Activated CD4-positive, alpha-beta T cell treated with anti-CD3 and anti-CD28 coated beads for 1 hour (primary cell): ENCODE results near the gene VPS13D.

ENCODE experiments used
- DNase-seq: peaks from one replicate; pipeline ENCODE4 v3.0.0-alpha.2; 2020

VPS13D gene

DNA sequence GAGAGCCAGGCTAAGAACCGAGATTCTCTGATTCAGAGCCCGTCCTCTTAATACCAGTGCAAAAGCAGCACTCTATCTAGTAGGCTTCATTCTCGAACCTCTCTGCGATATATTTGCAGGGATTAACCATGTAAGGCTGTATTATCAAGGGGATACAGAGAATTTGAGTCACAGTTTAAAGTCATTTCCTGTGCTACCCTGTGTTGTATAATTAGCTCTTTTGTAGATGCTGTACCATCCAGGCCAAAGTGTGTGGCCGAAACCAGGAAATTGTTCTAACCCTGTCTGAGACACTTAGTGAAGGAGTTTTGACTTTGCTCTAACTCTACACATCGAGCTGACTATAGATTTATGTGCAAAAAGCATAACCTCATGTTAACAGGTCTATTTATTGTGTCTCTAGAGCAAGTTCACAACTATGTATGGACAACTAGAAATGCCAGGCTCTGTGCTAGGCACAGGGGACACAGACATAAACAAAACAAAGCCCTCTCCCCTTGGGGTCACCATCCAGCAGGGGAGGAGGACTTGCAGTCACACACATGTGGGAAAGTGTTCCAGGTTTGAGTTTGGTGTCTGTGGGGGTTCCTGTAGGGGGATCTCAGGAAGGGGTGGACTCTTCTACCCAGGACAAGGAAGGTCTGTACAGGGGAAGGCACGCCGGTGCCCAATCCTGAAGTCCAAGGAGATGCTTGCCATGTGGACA, 206.0 kb downstream of the VPS13D start:
- DNase-seq, result no peak

DNA sequence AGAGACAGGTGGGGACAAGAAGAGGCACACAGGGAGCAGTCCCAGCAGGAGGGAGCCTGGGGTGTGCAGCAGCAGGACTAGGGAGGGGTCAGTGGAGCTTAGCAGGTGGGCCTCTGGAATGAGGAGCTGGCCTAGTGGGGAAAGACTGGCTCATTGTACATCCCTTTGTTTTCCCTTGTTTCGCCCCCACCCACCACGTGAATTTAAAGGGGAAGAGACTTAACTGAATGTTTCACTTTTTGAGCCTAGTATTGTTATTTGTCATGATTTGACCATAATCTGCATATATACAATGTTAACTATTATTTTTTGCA, 206.5 kb downstream of the VPS13D start:
- no peak for DNase-seq

DNA sequence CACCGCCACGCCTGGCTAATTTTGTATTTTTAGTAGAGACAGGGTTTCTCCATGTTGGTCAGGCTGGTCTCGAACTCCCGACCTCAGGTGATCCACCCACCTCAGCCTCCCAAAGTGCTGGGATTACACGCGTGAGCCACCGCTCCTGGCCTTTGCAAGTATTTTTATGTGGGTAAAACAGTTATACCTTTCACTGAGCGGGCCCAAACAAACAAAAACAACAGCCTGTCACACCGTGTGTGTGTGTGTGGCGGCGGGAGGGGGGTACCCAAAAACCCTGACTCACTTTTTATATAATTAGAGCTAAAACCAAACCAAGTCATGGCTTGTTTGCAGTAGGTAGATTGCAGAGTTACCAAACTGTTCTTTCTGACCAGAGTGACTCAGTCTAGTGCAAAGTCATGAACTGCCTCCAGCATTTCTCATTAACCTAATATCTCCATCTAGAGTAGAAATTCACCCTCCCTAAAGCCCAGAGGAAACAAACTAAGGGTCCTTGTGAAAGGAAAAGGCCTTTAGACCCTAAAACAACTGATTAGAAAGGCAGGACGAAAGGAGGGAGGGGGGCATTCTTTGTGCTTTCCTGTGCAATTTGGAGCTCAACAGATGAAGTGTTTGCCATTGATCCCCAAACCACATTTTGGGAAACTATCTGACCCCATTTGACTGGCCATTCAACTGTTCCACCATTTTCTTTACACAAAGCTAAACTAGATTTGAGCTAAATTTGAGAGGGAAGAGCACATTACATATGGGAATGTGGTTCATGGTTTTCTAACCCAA, 207.2 kb downstream of the VPS13D start:
- DNase-seq, result no peak

DNA sequence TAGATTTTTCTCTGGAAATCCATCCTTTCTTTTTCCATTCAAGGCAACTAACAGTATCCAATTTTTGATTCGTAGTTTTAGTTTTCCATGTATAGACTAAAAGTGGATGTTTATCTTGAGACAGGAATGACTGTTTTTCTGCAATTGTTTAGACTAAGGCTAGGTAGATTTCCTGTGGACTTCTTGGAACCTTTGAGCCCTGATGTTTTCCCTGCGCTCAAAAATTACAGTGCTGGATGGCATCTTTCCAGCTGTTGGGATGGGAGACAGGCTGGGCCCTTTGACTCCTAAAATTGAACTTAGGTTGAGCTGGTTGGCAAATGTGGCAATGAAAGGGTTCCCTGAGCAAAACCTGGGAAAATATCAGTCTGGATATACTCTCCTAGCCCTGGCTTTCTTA, 207.8 kb downstream of the VPS13D start:
- DNase-seq, result no peak

DNA sequence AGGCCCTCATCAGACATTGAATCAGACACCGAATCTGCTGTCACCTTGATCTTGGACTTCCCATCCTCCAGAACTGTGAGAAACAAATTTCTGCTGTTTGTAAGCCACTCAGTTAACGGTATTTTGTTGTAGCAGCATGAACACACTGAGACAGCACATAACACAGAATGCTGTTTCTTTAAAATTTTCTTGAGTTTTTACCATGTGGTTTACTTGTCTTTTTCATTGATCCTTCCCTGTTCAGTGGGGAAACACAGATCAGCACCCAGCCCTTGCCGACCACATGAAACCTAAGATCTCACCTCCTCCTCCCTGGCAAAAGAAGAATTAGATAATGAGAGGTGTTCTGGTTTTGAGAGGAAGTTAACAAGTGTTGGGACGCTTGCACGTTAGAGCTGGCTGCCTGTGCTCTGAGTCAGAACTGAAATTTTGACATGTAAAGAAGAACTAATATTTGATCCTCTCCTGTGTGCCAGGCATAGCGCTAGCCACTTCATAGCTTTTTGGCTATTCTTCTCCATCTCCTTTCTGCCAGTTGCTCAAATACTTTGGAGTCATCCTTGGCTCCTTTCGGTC, 208.6 kb downstream of the VPS13D start:
- no peak for DNase-seq

DNA sequence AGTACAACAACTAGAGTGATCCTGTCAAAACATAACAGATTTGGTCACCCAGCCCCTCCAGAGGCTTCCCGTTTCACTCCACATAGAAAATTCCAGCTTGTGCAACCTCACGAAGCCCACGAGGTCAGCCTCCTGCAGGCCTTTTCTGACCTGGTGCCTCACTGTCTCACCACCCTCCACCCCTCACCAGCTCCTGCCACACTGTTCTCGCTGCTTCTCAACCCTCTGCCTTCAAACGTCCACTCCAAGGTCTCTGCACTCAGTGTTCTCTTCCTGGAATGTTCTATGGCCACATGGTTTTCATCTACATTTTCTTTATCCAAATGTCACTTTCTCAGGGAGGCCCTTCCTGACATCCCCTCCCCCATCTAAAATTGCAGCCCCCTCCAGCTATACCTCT, 209.2 kb downstream of the VPS13D start:
- DNase-seq, result no peak

DNA sequence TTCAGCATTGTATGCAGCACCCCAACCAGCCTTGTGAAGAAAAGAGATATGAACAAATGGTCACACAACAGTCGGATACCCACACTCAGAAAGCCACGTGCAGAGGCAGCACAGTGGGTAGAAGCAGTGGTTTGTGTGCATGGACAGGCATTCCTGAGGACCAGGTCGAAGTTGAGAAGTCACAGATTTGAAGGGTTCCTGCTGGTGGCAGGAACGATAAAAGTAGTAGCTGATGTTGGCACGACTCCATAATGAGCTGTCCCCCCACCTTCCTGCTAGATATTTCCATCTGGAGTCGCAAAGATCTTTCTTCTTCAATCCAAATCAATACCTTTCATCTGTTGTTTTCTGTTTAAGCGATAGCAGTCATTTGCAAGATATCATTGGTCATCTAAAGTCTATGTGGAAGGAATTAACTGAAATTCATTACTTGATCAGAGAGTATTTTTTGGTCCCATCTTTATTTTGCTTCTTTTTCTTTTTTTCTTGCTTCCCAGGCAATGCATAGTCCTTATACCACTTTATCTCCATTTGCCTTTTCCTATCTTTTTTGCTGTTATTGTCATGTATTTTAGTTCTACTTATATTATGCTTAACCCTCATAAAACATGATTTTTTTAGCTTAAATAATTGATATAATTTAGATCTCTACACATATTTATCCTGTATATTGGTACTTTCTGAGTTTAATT, 211.7 kb downstream of the VPS13D start:
- no peak for DNase-seq

DNA sequence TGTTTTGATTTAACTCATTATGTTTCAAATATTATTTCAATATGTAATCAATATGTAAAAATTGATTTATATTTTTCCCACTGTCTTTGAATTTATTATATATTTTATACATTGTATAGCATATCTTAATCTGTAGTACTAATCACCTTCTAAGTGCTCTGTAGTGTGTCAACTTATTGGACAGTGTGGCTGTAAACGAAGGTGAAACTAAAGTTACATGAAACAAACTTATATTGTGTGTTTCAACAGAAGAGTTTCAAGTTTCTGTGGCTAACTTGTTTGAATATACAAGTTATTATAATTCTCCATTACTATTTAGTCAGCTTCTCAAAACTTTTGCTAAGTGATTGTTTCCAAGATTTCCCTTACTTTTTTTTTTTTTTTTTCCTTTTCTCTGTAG, 212.4 kb downstream of the VPS13D start:
- no peak for DNase-seq

DNA sequence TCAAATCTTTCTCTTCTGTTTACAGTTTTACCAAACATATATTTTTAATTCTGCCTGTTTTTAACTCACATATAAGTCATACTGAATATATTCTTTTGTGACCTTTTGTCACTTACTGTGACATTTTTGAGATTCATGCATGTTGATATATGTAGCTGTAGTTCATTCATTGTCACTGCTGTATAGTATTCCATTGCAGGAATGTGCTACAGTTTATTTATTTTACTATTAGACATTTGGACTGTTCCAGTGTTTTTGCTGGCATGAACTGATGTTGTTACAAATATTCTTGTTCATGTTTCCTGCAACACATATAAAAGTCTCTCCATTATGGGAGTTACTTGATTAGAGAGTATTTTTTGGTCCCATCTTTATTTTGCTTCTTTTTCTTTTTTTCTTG, 213.3 kb downstream of the VPS13D start:
- no peak for DNase-seq

DNA sequence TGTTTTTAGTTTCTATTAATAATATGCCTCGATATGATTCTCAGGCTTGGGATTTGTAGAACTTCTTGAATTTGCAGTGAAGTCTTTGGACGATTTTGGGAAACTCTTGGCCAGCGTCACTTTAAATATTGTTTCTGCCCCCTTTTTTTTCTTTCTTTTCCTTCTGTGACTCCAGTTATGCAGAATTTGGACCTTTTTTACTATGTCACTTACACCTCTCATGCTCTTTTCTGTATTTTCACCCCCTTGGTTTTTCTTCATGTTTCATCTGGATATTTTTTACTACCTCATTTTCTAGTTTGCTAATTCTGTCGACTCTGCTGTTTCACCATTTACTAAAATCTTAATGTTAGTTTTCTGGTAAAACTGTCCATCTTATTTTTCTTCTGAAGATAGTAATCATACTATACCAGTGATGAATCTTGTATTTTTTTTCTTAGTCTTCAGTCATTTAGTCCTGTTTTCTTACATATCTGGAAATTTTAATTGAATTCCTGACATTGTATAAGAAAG, 214.6 kb downstream of the VPS13D start:
- no peak for DNase-seq

DNA sequence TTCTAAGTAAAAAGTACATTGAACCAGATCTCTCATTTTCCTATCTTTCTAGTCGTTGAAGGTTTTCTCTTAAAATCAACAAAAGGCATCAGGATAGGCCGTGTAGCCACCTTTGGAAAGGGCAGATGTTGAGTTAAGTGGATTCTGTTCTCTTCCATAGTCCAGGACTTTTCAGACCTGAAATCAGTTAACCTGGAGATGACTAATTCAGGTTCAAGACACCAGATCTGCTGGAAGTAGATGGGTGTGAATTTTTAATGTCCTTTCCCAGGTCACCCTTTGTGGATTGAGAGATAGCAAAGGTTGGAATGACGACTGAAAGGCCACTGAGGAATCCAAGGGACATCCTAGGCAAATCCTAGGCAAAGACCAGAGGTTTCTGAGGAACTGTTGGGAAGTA, 215.4 kb downstream of the VPS13D start:
- no peak for DNase-seq

DNA sequence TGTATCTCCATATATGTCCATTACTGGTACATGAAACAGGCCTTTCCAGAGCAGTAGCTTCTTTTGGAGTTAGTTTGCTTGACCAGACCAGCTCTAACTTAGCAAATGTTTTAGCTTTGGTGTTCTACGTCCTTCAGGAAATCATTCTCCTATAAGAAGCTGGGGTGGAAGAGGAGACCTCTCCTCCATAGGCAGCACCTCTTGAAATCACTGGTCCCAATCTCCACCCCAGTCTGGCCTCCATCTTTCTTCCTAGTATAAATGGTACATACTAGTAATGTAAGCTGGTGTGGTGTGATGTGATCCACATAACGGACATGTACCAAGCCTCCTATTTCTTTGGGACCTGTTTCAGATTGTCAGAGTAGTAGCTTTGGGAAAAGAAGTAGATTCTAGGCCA, 216.8 kb downstream of the VPS13D start:
- DNase-seq, result no peak

DNA sequence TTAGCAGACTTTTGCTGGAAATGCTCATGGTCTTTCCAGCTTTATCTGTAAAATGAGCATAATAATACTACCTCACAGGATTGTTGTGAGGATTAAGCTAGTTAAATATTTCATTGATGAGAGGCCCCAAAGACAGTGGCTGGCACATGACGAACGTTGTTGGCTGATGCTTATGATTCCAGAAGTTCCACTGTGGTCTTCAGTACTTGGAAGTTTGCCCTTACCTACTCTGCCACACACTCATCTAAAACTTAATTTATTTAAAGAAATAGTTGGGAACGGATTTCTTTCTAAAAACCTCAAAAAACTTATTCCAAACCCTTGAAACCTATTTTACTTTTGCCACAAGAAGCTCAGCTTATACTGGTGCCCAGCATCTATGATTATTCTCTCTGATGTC, 217.5 kb downstream of the VPS13D start:
- no peak for DNase-seq

DNA sequence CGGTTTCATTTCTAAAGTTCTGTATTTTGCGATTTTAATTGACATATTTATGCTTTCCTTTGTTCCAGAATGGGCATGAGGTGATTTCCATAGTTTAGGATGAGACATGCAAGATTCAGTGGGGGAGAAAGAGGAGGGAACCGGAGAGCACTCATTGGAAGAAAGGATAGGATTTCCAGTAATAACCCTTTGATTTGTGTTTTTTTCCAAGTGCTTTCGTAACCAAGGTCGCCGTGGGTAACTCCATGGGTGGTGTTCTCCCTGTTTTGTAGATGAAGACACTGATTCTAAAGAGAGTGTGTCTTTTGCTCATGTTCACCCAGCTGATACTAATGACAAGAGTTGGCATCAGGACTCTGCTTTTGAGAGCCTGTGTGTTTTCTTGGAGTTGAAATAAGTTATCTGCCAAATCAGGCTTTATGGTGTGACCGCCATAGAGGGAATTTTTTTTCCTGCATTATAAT, 218.1 kb downstream of the VPS13D start:
- DNase-seq, result no peak

DNA sequence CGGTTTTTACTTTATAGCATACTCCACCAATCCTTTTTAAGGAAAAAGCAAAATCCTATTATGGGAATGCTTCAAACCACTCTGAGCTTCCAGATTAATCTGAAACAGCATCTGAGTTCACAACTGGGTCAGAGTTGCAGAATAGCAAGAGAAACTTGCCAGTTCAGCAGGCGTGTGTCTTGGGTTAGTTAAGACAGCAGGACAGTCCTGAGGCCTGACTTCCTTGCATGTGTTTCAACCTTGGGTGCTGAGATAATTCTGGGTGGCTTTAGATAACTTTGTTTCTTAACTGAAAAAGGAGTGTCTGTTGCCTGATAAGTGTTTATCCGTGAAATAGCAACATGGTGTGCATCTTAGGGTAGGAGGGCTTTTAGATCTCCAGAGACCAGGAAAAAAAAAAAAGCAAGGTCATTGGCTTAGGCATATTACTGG, 218.9 kb downstream of the VPS13D start:
- no peak for DNase-seq

DNA sequence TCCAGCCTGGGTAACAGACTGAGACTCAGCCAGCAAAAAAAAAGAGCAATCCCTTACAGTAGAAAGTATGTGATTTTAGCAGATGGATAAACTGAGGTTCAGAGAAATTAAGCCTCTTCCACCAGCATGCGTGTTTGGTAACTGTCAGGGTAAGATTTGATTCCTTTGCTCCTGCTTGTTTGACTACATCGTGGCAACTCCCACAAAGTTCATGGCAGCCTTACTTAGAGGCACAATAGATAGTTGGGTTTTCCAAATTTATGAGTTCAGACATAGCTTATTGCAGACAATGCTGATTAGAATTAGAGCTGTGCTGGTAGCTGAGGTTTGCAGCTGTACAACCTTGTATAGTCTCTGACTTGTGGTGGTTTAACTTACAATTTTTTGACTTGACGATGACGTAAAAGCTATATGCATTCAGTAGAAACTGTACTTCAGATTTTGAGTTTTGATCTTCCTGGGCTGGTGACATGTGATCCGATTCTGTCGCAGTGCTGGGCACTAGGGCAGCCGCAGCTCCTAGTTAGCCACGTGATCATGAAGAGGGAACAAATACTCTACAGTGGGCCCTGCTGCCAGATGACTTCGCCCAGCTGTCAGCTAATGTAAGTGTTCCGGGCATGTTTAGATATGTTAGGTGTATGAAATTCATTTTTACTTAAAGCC, 220.4 kb downstream of the VPS13D start:
- DNase-seq, result no peak

DNA sequence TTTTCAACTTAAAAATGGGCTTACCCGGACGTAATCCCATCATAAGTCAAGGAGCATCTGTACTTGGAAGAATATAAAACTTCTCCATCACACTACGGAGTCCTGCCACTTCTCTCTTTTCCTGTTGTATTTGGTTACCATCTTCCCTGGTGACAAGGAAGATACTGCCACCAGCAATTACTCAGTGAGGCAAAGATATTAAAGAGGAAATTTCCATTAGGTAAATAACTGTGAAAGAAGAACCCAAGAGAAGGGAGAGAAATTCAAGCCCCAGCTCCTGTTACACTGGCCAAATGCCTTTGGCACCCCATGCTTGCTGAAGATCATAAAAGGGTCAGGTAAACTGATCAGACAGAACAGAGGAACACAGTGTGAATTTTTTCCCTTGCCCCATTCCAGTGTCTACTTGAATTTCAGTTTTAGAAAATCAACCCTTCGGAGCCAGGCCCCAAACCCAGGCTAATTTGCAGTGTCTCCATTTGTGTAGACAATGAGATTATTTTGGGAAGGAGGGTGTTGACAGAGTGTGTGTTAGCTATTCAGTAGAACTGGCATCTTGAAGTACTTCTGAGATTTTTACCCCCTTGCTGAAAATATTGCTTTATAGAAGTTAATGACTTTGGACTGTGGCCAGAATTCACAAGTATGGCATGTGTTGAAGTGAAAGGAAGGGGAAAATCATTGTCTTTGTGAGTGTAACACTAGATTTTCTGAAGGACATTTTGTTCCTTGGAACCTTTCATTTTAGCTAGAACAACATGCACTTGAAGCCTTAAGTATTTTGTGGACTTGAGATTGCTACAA, 221.1 kb downstream of the VPS13D start:
- no peak for DNase-seq

DNA sequence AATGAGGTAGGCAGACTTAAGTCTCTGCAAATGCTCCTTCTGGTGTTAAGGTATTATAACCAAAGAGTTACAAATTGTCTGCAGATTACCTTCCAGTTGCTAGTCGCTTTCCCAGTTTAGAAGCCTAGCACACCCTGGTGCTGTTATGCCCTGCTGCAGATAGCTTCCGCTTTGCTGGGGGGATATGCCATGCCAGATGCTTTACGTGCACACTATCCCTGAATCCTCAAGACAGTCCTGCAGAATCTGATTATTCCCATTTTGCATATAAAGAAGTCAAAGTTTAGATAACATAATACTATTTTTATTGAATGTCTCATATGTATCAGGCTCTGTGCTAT, 221.7 kb downstream of the VPS13D start:
- DNase-seq, result no peak

DNA sequence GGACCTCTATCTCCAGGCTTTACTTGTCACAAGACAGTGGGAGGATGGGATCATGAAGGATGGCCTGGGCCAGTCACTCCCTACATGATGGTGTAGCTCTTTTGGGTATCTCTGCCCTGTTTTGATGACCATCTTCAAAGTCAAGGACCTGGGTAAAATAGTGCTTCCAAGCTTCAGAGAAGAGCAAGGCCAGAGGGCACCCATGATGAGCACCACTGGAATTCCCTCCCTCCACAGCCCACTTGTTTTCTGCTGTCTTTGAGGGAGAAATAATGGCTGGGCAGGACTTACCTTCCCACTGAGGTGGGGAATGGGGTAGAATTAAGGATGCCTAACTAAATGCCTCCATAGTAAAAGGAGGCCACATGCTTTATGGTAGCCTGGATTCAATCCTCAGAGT, 222.4 kb downstream of the VPS13D start:
- no peak for DNase-seq

DNA sequence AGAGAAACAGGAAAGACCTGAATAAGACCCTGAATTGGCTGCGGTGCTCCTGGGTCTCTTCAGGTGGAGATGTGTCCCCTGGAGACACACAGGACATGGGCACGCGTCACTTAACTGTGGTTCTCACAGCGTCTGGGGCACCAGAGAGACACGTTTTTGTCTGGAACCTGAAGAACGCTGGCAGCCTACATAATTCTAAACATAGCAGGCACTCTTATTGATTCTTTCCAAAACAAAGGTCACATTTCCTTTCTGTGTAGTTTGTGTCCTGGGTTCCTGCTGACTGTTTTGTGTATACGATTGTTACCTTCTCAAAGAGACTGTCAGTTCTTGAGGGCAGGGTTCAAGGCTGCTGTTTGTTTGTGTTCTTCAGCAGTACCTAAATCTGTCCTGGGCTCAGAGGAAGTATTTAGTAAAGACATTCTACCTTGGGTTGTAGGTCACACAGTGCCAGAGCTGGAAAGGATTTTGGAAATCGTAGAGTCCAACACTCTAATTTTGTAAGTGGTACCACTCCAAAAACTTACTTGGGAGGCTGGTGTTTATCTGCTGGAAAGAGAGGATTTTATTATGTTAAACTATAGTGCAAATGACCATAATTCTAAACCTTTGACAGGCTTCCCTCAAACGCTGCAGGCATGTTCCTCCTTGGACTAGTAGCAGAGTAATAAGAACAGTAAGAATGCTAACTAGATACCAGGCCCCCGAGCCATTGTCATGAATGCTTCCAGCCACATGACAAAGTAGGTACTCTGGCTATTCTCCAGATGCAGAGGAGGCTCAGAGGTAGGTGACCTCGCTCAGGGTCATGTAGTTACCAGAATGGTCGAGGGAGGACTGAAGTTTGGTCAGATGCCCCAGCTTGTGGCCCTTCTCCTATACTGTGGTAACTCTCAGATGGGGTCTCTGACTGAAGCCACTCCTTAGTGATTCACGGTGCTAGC, 223.8 kb downstream of the VPS13D start:
- DNase-seq, result no peak
